Activated naive CD8-positive, alpha-beta T cell treated with anti-CD3 and anti-CD28 coated beads for 36 hours (primary cell): ENCODE results near the gene BNC2. TPM values are rescaled to one million over a fixed set of nuclear protein-coding genes. Genes with fewer than 3 reads are reported as not detected.

Experiments used
- DNase-seq: peaks from one replicate; pipeline ENCODE4 v3.0.0; 2021
- H3K27ac Mint-ChIP-seq: one replicate; pipeline ENCODE4 v1.8.0; 2022; ENCODE audit warnings: mild to moderate bottlenecking, moderate library complexity, mixed read lengths
- H3K27me3 Mint-ChIP-seq: one replicate; pipeline ENCODE4 v1.8.0; 2022; ENCODE audit warnings: mild to moderate bottlenecking, mixed read lengths
- H3K36me3 Mint-ChIP-seq: one replicate; pipeline ENCODE4 v1.8.0; 2021; ENCODE audit warnings: mild to moderate bottlenecking, mixed read lengths
- H3K4me1 Mint-ChIP-seq: one replicate; pipeline ENCODE4 v1.8.0; 2021; ENCODE audit warnings: mixed read lengths
- H3K4me3 Mint-ChIP-seq: one replicate; pipeline ENCODE4 v1.8.0; 2022; ENCODE audit warnings: mild to moderate bottlenecking, moderate library complexity, mixed read lengths
- H3K9me3 Mint-ChIP-seq: one replicate; pipeline ENCODE4 v1.8.0; 2022; ENCODE audit warnings: mixed read lengths
- total RNA-seq, 2 experiments: library from RNA; stranded (reverse); gene quantifications; one replicate each; pipeline ENCODE4 v1.2.3, GENCODE V29; 2021

BNC2 gene
- total RNA-seq, 2 experiments from 2014 or later = not detected

DNA sequence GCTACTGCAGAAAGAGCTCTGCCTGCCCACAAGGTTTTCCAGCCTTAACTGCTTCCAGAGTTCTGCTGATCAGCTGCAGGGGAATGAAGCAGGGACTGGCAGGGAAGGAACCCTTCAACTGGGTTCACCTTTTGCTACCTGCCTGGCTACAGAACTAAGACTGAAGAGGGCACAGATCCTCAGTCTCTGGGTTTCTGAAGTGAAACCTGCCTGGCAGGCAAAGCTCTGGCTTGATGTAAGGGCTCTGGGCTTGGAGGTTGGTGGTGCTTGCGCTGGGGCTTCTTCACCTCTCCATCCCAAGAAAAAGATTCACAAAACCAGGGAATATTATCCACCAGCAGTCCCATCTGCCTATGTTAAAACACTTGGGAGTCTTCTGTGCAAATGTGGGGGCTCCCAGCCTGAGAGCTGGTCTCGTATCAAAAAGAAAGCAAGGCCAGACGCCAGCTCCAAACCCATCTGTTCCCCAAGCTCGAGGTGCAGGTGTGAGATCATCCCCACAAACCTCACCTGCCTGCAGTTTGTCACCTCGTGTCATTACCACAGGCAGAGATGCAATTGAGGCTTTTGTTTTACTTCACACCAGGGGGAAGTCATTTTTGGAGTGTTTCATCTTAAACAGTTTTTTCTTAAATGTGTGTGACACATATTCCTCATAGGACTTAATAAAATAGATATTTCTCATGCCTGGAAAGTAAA lies 58.3 kb downstream of the BNC2 start:
- no peak overlapping the region for H3K4me3 Mint-ChIP-seq
- no peaks in the 10 kb centered on the region for H3K9me3 Mint-ChIP-seq

DNA sequence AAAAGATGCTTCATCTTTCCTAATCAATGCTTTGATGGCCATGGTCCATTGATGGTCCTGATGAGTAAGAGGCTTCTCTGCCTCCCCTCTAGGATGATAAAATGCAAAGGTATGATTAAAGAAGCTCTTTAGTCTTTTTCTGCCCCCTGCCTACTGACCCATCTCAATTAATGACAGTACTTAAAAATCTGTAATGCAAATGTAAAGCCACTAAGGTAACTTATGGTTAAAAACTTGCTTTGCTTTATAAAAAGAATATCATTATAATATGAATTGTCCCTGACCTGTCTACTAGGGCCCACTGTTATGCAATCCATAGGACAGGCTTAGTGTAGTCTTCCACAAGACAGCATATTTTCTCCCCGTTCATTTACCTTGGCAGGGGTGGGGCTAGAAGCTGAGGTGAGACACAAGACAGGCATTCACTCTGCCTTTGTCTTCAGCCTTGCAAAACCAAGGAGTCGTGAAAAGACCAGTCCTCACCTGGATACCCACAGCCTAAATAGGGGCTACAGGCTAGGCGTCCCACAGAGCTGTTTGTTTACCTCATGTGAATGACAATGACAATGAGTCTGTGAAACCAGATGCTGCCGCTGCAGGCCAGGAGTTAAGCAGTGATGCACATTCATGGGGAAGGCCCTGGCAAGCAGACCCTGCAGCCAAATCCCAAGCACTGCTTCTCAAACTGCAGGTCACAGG lies 60.4 kb downstream of the BNC2 start:
- no peaks in the 10 kb centered on the region for H3K4me1 Mint-ChIP-seq
- no peak for DNase-seq
- no peaks in the 10 kb centered on the region for H3K27me3 Mint-ChIP-seq
- H3K4me3 Mint-ChIP-seq = no peak overlapping the region
- no peaks in the 10 kb centered on the region for H3K36me3 Mint-ChIP-seq
- no peaks in the 10 kb centered on the region for H3K9me3 Mint-ChIP-seq
- no peak overlapping the region for H3K27ac Mint-ChIP-seq

More for the DNA sequence above, 58.3 kb downstream of the BNC2 start:
- H3K27me3 Mint-ChIP-seq = no peaks in the 10 kb centered on the region
- no peaks in the 10 kb centered on the region for H3K36me3 Mint-ChIP-seq
- no peak for DNase-seq
- no peak overlapping the region for H3K27ac Mint-ChIP-seq
- H3K4me1 Mint-ChIP-seq = no peaks in the 10 kb centered on the region

DNA sequence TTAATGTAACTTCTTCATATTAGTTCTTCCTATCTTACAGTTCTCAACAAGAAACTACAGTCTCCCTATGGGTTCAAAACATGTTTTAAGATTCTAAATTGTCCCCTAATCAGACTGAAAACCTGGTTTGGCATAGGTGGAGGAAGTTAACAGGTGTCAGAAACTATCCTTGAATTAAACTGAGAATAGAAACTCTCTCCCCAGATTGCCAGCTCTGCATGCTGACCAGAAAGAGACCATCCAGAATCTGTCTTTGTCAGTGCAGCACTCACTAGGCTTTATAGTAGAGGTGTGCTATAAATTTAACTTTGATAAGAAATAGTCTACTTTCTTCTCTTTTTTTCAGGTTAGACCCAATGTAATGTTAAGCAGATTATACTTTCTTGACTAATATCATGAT lies 63.8 kb downstream of the BNC2 start:
- no peaks in the 10 kb centered on the region for H3K9me3 Mint-ChIP-seq
- no peak for DNase-seq
- no peaks in the 10 kb centered on the region for H3K27me3 Mint-ChIP-seq
- no peak overlapping the region for H3K4me3 Mint-ChIP-seq
- no peaks in the 10 kb centered on the region for H3K4me1 Mint-ChIP-seq
- H3K36me3 Mint-ChIP-seq = no peaks in the 10 kb centered on the region
- no peak overlapping the region for H3K27ac Mint-ChIP-seq

DNA sequence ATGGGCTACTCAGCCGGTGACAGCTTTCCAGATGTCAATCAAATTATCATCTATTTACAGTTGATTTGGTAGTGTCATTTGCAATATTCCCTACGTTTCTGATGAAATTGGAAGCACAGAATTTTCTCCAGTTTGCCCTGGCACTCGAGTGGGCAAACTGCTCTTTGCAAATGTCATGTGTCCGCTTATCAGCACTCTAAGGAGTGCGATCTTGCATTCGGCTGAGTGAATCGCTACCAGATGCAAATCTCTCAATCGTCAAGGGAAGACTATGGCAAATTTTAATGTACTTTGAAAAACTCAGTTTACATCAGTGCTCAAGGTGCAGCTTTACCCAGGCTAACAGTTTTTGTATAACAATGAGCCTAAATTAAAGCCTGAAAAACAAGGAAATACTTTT lies 66.8 kb downstream of the BNC2 start:
- no peaks in the 10 kb centered on the region for H3K27me3 Mint-ChIP-seq
- no peak overlapping the region for H3K4me3 Mint-ChIP-seq
- no peak overlapping the region for H3K27ac Mint-ChIP-seq
- H3K4me1 Mint-ChIP-seq = no peaks in the 10 kb centered on the region
- DNase-seq = no peak
- H3K9me3 Mint-ChIP-seq = no peaks in the 10 kb centered on the region
- H3K36me3 Mint-ChIP-seq = no peaks in the 10 kb centered on the region

DNA sequence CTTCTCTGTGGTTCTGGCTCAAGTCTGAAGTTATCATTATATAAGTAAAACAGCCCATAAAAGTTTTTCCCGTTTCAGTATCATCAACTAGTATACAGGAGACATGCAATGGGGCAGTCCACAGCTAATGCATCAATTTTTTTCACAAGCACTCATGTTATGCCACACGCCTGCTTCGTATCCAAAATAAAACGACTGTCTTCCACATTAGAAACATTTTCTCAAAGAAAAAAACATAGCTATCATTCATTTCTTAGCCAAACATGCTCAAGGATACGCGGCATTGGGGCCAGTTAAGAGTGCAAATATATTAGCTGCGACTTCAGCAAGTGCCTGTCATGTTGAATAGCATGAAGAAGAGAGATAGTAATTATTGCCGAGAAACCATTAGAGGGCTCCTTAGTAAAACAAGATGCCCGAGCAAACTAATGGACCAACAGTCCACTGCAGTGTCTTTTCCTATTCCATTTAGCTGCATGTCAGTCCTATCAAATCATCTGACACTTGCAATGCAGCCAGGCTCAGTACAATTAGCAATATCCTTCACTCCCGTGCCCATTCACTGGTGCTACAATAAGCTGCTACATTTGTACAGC lies 68.5 kb downstream of the BNC2 start:
- no peaks in the 10 kb centered on the region for H3K27me3 Mint-ChIP-seq
- no peak overlapping the region for H3K27ac Mint-ChIP-seq
- H3K9me3 Mint-ChIP-seq = no peaks in the 10 kb centered on the region
- H3K36me3 Mint-ChIP-seq = no peaks in the 10 kb centered on the region
- DNase-seq = no peak
- H3K4me1 Mint-ChIP-seq = no peaks in the 10 kb centered on the region
- H3K4me3 Mint-ChIP-seq = no peak overlapping the region

DNA sequence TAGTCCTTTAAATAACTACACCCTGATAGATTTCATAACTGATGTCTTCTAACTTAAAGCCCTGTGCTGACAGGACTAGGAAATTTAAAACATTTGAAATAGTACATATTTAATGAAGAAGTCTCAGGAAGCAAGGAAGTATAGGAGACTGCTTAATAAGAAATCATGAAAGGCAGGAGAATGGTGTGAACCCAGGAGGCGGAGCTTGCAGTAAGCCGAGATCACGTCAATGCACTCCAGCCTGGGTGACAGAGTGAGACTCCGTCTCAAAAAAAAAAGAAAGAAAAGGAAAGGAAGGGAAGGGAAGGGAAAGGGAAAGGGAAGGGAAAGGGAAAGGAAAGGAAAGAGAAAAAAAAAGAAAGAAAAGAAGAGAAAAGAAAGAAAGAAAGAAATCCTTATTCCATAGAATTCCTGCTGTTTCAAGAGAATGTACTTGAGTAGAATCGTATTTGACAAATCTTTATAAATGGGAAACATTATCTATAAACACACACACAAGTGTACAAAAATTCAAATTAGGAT lies 74.1 kb downstream of the BNC2 start:
- no peaks in the 10 kb centered on the region for H3K27me3 Mint-ChIP-seq
- H3K4me1 Mint-ChIP-seq = no peaks in the 10 kb centered on the region
- no peak overlapping the region for H3K4me3 Mint-ChIP-seq
- no peaks in the 10 kb centered on the region for H3K36me3 Mint-ChIP-seq
- DNase-seq = no peak
- H3K9me3 Mint-ChIP-seq = no peaks in the 10 kb centered on the region
- H3K27ac Mint-ChIP-seq = no peak overlapping the region

DNA sequence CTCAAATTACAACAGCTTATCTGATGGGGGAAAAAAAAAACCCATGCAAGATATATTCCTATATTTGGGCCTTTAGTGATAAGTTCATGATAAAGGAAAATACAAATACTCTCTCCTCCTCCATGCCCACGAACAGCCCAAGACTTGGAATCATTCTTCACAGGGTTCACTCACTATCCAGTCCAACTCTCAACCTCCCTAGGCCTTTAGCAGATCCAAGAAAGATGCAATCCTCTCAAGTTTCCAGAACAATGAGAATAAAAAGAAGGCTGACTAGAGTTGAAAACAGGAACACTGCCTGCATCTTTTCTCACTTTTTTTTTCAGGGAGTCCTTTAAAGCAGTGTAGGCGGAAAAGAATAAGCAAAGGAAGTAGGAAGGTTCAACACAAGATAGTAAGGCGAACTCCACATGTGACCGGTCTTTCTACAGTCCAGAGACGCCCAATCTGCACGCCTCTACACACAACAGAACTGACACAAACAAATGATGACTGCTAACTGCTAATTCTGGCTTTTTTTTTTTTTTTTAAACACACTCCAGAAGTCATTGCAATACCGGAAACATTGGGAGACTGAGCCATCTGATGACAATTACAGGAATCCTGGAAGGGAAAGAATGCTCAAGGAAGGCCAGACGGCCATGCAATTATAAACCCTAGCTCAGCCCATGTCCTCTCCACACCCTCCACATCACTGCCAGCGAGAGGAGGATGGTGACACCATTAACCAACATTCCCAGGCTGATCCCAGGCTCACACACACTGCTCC lies 75.4 kb downstream of the BNC2 start:
- no peak overlapping the region for H3K4me3 Mint-ChIP-seq
- H3K4me1 Mint-ChIP-seq = no peaks in the 10 kb centered on the region
- H3K9me3 Mint-ChIP-seq = no peaks in the 10 kb centered on the region
- H3K36me3 Mint-ChIP-seq = no peaks in the 10 kb centered on the region
- H3K27ac Mint-ChIP-seq = no peak overlapping the region
- DNase-seq = no peak
- no peaks in the 10 kb centered on the region for H3K27me3 Mint-ChIP-seq

DNA sequence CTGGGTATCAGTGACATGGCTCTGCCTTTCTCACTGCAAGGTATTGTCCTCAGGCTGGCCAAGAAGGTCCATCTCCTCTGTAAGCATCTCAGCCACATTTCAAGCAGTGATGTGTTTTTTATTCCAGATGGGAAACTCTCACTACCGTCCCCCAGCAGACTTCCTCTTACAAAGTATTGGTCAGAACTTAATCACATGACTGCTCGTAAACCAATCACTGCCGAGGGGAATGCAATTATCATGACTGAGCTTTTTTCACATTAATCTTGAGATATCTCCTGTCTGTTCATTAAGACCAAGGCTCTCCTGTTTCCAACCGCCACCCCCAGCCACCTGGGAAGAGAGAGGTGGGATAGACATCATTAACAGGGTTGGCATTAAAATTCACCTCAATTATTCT lies 76.4 kb downstream of the BNC2 start:
- no peak overlapping the region for H3K27ac Mint-ChIP-seq
- H3K4me3 Mint-ChIP-seq = no peak overlapping the region
- H3K9me3 Mint-ChIP-seq = no peaks in the 10 kb centered on the region
- DNase-seq = no peak
- H3K27me3 Mint-ChIP-seq = no peaks in the 10 kb centered on the region
- H3K36me3 Mint-ChIP-seq = no peaks in the 10 kb centered on the region
- H3K4me1 Mint-ChIP-seq = no peaks in the 10 kb centered on the region

DNA sequence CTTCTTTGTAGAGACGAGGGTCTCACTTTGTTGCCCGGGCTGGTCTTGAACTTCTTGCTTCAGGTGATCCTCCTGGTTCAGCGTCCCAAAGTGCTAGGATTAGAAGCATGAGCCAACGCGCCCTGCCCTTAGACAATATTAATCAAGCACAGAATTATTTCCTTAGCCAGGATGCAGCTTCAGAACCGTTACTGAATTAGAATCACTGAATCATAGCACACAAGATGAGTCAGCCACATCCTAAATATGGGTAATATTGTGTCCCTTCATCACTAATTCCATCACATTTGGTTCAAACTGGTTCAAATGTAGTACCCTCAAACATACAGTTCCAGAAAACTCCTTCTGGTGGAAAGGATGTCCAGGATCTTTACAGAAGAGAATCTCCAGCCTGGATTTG lies 82.7 kb downstream of the BNC2 start:
- H3K27ac Mint-ChIP-seq = no peak overlapping the region
- DNase-seq = no peak
- no peaks in the 10 kb centered on the region for H3K4me1 Mint-ChIP-seq
- no peak overlapping the region for H3K4me3 Mint-ChIP-seq
- peaks cover 1% of the 10 kb centered on the region for H3K9me3 Mint-ChIP-seq
- no peaks in the 10 kb centered on the region for H3K27me3 Mint-ChIP-seq
- H3K36me3 Mint-ChIP-seq = no peaks in the 10 kb centered on the region

DNA sequence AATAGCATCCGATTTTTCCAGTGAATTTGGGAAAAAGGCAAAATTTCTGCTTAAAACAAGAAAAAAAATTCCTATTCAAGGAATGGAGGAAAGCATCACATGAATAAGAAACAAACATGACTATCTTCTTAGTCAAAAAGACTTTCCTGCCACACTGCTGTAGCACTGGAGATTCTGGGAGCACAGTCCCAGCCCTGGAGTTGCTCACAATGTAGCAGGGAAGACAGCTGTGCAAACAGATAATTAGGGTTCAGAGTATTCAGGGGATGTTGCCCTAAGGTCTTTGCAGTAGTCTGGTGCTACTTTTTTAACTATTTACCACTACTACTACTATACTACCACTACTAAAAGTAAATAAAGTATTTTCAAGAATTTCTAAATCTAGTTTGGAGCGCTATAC lies 86.5 kb downstream of the BNC2 start:
- Mint-ChIP-seq H3K4me1 (no peaks in the 10 kb centered on the region), H3K27me3 (no peaks in the 10 kb centered on the region), H3K36me3 (no peaks in the 10 kb centered on the region), H3K9me3 (peaks cover 1% of the 10 kb centered on the region), H3K27ac (no peak overlapping the region), H3K4me3 (no peak overlapping the region)
- no peak for DNase-seq

DNA sequence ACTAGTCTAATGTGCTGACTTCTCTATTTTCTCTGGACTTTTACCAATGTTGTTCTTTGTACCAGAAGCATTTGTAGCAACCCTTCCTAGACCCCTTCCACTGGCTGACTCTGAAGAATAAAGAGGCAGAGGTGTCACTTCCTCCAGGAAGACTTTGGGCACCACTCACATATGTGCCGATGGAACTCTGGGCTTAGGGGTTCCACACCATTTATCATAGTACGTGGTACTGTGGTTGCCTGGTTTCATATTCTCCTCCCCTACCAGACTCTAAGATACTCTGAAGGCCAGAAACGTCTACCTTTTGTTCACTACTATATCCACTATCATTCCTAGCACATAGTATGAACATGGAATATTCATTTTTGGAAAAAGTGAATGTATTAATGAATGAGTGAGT lies 88.0 kb downstream of the BNC2 start:
- H3K4me1 Mint-ChIP-seq = no peaks in the 10 kb centered on the region
- H3K27ac Mint-ChIP-seq = no peak overlapping the region
- no peak overlapping the region for H3K4me3 Mint-ChIP-seq
- no peak for DNase-seq
- no peaks in the 10 kb centered on the region for H3K27me3 Mint-ChIP-seq
- no peaks in the 10 kb centered on the region for H3K36me3 Mint-ChIP-seq
- H3K9me3 Mint-ChIP-seq = peaks cover 1% of the 10 kb centered on the region

DNA sequence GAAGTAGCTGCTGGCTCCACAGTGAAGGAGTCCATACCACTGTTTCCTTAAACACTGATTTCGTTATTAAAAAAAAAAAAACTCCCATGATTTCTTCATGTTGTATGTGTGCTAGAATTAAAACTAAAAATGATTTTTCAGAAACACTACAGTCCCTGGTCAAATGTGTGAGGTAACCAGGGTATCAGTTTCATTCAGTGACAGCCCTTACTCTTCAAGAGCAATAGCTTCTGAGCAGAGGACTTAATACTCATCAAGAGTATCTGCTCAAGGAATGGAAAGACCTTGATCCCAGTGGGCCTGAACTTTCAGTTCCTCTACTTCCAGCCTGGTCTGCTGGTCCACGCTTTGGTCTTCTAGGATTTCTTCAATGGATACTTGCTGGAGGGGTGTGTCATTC lies 95.1 kb downstream of the BNC2 start:
- Mint-ChIP-seq H3K4me3 (no peak overlapping the region), H3K27me3 (no peaks in the 10 kb centered on the region), H3K27ac (no peak overlapping the region), H3K36me3 (no peaks in the 10 kb centered on the region), H3K4me1 (no peaks in the 10 kb centered on the region), H3K9me3 (no peaks in the 10 kb centered on the region)
- DNase-seq = no peak

DNA sequence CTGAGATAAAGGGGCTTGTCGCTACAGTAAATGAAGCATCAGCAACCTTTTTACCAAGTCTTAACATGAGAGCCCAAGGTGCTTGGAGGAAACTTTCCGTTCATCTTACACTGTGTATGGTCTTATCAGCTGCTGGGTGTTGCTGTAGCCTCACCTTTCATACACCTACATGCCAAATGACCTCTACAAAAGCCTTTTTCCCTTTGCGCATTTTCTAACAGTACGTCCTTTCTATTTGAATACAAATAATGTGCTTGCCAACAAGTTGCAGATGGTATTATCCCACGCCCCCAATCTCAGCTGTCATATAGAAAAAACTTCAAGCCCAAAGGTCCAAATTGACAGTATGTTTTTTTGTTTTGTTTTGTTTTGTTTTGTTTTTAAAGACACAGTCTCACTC lies 96.9 kb downstream of the BNC2 start:
- Mint-ChIP-seq H3K9me3 (no peaks in the 10 kb centered on the region), H3K4me3 (no peak overlapping the region), H3K27me3 (no peaks in the 10 kb centered on the region), H3K36me3 (no peaks in the 10 kb centered on the region), H3K27ac (no peak overlapping the region), H3K4me1 (no peaks in the 10 kb centered on the region)
- no peak for DNase-seq

DNA sequence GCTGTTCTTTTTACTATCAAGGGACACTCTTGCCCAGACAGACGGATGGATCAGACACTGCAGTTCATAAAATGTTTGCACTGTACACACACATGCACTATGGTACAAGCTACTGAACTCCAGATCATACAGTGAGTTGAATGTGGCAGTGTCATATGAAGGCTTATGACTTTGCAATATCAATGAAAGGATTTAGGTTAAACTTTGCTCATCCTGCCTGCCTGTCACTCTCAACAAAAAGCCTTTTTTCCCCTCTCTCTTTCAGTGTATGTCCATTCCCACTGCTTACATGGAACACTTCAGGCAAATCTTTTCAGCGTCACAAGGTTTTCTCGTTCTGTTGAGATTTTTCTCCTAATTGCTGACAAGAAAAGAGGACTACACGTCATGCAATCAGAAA lies 97.4 kb downstream of the BNC2 start:
- Mint-ChIP-seq H3K36me3 (no peaks in the 10 kb centered on the region), H3K27me3 (no peaks in the 10 kb centered on the region), H3K4me3 (no peak overlapping the region), H3K9me3 (no peaks in the 10 kb centered on the region), H3K4me1 (no peaks in the 10 kb centered on the region), H3K27ac (no peak overlapping the region)
- no peak for DNase-seq

DNA sequence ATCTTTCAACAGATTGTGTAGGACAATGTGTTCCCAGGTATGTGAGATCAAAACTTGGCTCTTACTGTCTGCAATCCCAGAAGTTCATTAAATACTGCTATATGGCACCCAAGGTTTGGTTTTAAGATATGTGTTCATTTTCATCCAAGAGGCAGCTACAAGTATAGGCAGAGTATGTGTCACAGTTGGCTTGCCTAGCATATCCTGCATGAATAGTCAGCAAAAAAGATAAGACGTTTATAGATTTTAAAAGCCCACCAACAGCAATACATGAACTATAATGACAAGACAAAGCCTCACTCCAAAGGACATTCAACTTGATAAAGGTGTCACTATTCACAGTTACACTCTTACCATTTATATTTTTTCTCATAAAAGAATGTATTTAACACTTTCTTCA lies 99.1 kb downstream of the BNC2 start:
- H3K27ac Mint-ChIP-seq = no peak overlapping the region
- no peak overlapping the region for H3K4me3 Mint-ChIP-seq
- H3K27me3 Mint-ChIP-seq = no peaks in the 10 kb centered on the region
- no peaks in the 10 kb centered on the region for H3K4me1 Mint-ChIP-seq
- H3K9me3 Mint-ChIP-seq = no peaks in the 10 kb centered on the region
- no peak for DNase-seq
- H3K36me3 Mint-ChIP-seq = no peaks in the 10 kb centered on the region
